Posterior vena cava (tissue), 2 donors: ENCODE measurements around the gene DOCK9. TPM values are rescaled to one million over a fixed set of nuclear protein-coding genes. Genes with fewer than 3 reads are reported as not detected.
"Not testable (repeated sequence)": the region's sequence is repeated elsewhere in the genome, so short reads cannot be mapped to it uniquely, and the experiment has no call there.

Experiments used
- DNase-seq: peaks from one replicate; pipeline ENCODE4 v3.0.0-alpha.2; 2020; ENCODE audit warnings: low spot score
- intact Hi-C, 2 donors: fragments of 100-400 bp; cut with DNase I; formaldehyde crosslinking; loops; one replicate each; pipeline versions ENCODE4 v1.14.1 to v1.14.2; 2022 to 2023
- total RNA-seq, 2 donors: library from RNA; stranded (reverse); fragmentation: NEBNext Ultra II Directional; extraction: Animal tissue kit (Norgen Biotek cat#: 25700); gene quantifications; one replicate each; pipeline ENCODE4 v1.2.1, GENCODE V29; 2021
- donor health status: DM: yes; HTN: yes; CAD: no.
- donor health status: DM: yes; HTN: yes; CAD: no.

Gene DOCK9
- total RNA-seq, 2 donors from 2014 or later, result 85.3 to 91.7 TPM

DNA sequence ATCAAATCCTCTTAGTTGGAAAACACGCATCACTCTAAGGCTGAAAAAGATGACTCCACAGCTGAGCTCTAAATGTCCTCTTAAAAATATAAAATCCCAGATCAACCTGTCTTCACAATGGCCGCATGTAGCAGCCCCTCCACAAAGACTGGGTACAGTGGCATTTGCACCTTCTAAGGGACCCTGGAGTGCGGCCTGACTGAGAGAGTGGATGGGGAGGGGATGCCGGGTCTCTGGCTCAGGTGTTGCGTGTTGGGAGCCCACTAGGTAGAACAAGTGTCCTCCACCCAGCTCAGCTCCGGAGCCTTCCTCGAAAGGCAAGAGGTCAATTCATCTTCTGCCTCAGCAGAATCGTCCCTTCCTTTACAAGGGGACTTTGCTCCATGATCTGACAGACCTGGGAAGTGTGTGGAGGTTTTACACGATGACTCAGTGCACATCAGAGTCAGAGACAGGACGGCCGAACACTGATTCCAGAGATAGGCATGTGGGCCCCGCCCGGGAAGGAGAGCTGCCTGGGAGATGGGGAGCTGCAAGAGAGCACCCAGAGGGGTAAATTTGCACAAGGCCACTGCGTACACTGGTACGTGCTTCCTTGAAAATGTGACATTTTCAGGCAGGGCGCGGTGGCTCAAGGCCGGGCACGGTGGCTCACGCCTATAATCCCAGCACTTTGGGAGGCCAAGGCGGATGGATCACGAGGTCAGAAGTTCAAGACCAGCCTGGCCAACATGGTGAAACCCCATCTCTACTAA lies 201.8 kb downstream of the DOCK9 start:
- intact Hi-C loops, result no loop called here
- DNase-seq, result no peak

DNA sequence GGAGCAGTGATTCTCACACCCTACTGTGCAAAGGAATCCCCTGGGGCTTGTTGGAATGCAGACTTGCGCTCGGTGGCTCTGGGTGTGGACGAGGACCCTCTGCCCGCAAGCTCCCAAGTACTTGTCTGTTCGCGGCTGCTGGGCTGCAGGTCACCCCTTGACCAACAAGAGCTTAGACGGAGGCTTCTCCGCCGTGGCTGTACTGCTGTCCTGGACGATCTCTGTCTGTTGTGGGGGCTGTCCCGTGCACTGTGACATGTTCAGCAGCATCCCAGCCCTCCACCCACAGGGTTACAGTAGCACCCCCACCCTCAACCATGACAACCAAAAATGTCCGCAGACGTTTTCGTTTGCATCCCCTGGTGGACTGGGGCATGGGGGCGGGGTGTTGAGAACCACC lies 202.5 kb downstream of the DOCK9 start:
- no peak for DNase-seq
- intact Hi-C loops, result no loop called here

DNA sequence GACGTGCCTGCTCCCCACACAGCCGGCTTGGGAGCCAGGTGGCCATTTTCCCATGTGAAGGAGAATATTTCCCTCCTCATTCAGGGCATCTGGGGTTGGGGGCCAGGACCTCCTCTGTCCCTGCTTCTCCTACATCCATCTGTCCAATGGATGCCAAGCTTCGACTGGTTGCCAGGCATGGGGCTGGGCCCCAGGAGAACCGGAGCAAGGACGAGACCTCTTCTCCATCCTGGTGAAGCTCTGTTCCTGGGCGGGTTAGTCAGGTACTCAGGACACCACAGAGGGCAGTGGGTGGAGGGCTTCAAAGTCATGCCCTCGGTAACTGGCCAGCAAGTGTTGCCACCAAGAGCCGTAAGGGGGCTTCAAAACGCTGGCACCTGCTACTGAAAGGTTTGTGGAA lies 203.1 kb downstream of the DOCK9 start:
- no peak for DNase-seq
- intact Hi-C loops, result loop anchor here in 1 of 2 donors (5.0 kb wide), 1 partner anchor 147 kb away; no protein-coding TSS in a partner anchor

DNA sequence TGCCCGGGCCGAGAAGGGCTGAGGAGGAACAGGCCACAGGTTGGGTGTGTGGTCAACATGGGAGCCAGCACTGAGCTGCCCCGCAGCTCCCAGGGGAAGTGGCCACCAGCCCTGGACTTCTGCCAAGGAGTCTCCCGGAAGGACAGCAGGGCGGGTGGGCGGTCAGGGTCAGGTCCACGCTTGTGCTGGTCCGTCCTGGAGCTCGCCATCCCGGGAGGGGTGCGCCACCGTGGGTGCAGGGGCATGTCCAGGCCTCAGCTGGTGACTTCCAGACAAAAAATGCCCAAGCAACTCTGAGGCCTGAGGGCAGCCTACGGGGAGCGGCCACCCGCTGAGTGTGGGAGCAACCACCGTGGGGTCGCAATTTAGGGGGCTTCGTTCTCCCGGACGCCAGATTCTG lies 203.9 kb downstream of the DOCK9 start:
- intact Hi-C loops, result loop anchor here in 1 of 2 donors (5.0 kb wide), 1 partner anchor 147 kb away; no protein-coding TSS in a partner anchor

GRCh38 chr13:98772794-98773452 lies 204.9 kb downstream of the DOCK9 start:
- no peak for DNase-seq
- intact Hi-C loops, result loop anchor here in 1 of 2 donors (5.0 kb wide), 1 partner anchor 146 kb away; no protein-coding TSS in a partner anchor

More for the DNA sequence above, 203.9 kb downstream of the DOCK9 start:
- DNase-seq, result no peak

GRCh38 chr13:98771838-98772611 lies 205.8 kb downstream of the DOCK9 start:
- no peak for DNase-seq
- intact Hi-C loops, result loop anchor here in 1 of 2 donors (5.0 kb wide), 1 partner anchor 145 kb away; no protein-coding TSS in a partner anchor

- intact Hi-C loops, result loop anchor here in 1 of 2 donors (5.0 kb wide), 1 partner anchor 142 kb away; no protein-coding TSS in a partner anchor
- DNase-seq, result no peak
Measured at GRCh38 chr13:98769736-98770135, 208.1 kb downstream of the DOCK9 start.

DNA sequence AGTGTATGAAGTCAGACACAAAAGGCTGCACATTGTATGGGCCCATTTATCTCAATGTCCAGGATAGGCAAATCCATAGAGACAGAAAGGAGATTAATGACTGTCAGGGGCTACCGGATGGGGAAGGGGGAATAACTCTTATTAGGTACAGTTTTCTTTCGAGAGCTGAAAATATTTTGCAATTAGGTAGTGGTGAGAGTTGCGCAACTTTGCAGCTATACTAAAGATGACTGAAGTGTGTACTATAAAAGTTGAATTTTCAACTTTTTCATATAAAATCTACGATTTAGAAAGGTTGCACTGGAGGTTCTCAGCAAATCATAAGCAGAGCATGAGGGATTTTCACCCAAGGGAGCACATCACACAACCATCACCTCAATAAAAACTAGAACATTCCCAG lies 209.3 kb downstream of the DOCK9 start:
- intact Hi-C loops, result no loop called here

GRCh38 chr13:98766697-98767096 lies 211.2 kb downstream of the DOCK9 start:
- no peak for DNase-seq
- intact Hi-C loops, result no loop called here

More for the DNA sequence above, 209.3 kb downstream of the DOCK9 start:
- no peak for DNase-seq

- intact Hi-C loops, result no loop called here
- no peak for DNase-seq
Measured at GRCh38 chr13:98765996-98766519, 211.8 kb downstream of the DOCK9 start.

GRCh38 chr13:98761986-98762616 lies 215.8 kb downstream of the DOCK9 start:
- intact Hi-C loops, result no loop called here
- DNase-seq, result no peak

- no peak for DNase-seq
- intact Hi-C loops, result no loop called here
Measured at GRCh38 chr13:98761126-98761985, 216.5 kb downstream of the DOCK9 start.

DNA sequence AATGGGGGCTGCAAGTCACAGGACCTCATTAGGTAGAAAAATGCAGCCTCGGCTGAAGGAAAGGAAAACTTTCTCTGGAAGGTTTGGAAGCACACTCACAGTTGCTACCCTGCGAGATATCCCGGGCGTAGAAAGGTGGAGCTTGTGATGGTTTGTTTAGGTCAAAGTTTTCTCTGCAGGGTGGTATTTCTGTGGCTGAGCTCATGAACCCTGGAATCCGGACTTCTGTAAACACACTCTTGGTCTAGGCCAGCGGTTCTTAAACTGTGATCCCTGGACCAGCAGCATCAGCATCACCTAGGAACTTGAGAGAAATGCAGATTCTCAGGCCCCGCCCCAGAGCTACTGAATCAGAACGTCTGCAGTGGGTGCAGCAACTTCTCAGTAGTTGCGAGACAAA lies 222.1 kb downstream of the DOCK9 start:
- no peak for DNase-seq
- intact Hi-C loops, result loop anchor here in 1 of 2 donors (5.0 kb wide), 1 partner anchor 358 kb away; no protein-coding TSS in a partner anchor

- no peak for DNase-seq
- intact Hi-C loops, result loop anchor here in 1 of 2 donors (5.0 kb wide), 1 partner anchor 358 kb away; no protein-coding TSS in a partner anchor
Measured at GRCh38 chr13:98755116-98755515, 222.7 kb downstream of the DOCK9 start.

DNA sequence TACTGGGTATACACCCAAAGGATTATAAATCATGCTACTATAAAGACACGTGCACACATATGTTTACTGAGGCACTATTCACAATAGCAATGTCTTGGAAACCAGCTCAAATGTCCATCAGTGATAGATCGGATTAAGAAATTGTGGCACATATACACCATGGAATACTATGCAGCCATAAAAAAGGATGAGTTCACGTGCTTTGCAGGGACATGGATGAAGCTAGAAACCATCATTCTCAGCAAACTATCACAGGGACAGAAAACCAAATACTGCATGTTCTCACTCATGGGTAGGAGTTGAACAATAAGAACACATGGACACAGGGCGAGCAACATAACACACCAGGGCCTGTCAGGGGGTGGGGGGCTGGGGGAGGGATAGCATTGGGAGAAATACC lies 223.4 kb downstream of the DOCK9 start:
- intact Hi-C loops, DNase-seq: not testable (repeated sequence)

GRCh38 chr13:98752467-98753290 lies 225.2 kb downstream of the DOCK9 start, which contains the start of gene SLC15A1:
SLC15A1 (minus strand) TSS chr13:98752672; CDS start chr13:98752598, 74 bp downstream.
- DNase-seq, result no peak
- intact Hi-C loops, result no loop called here

DNA sequence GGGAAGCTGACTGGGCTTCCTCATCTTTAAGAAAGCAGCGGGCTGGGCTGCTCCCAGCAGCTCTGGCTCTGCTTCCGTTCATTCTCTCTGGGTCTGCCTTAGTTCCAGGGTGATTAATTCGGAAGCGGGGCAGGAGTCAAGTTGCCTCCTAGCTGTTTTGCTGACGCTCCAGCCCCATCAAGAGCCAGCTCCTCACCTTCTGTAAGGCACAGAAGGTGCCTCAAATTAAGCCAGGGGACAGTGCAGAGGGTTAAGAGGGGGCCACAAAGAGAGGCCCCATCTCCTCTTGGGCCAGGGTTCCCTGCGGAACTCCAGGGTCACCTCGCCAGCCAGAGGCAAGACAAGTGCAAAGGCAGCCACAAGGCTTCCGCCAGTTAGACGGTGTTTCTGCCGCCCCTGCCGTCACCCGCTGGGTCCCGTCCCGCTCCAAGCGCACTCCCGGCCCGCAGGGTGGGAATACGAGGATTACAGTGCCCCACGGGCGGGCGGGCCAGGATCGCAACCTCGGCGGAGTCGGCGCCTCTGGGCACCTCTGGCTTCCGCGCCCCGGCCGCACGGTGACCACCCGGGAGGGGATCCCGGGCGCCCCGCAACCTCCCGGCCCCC lies 225.9 kb downstream of the DOCK9 start:
- no peak for DNase-seq
- intact Hi-C loops, result no loop called here
